Measurements from ENCODE around the gene CHFR. TPM values are rescaled to one million over a fixed set of nuclear protein-coding genes. Genes with fewer than 3 reads are reported as not detected.
"Not testable (repeated sequence)": the region's sequence is repeated elsewhere in the genome, so short reads cannot be mapped to it uniquely, and the experiment has no call there.

Gene CHFR
- total and polyA plus RNA-seq, 8 donors = 14.7 to 107 (median 59.2) TPM

GRCh38 chr12:132809391-132809790 is 78.0 kb downstream of the CHFR start:
- peak in 2 of 7 experiments; percentile 9 to 22 for TF ChIP-seq CTCF (IDR thresholded peaks at IDR 0.05)
- intact Hi-C loops (cut with DNase I; ENCODE audit: low total_unique reads); H3K27me3 ChIP-seq; H3K4me3 ChIP-seq; H3K9me3 ChIP-seq; H3K27ac ChIP-seq; H3K4me1 ChIP-seq: not testable (repeated sequence)
- DNase-seq = peak in 1 of 2 donors; percentile 20
- 76 to 83% (median 77%) methylated on average over 7 to 13 of the region's 13 CpGs for WGBS, 5 donors
- H3K36me3 ChIP-seq = peaks cover 75 to 98% (median 94%) of the 10 kb centered on the region in 4 donors

- no peak for DNase-seq
- no peaks in the 10 kb centered on the region for H3K27me3 ChIP-seq
- no peaks in the 10 kb centered on the region for H3K9me3 ChIP-seq
- no peak overlapping the region for H3K4me3 ChIP-seq
- no peak overlapping the region for H3K27ac ChIP-seq
- H3K4me1 ChIP-seq = no peaks in the 10 kb centered on the region
- 80 to 86% (median 81%) methylated on average over 11 to 25 of the region's 25 CpGs for WGBS, 5 donors
- no peak for TF ChIP-seq EP300 (IDR thresholded peaks at IDR 0.05)
- TF ChIP-seq CTCF (IDR thresholded peaks at IDR 0.05) = no peak
- TF ChIP-seq POLR2AphosphoS5 (IDR thresholded peaks at IDR 0.05) = no peak
- TF ChIP-seq POLR2A (IDR thresholded peaks at IDR 0.05) = no peak
- peaks cover 77 to 98% (median 94%) of the 10 kb centered on the region in 4 donors for H3K36me3 ChIP-seq
- intact Hi-C loops (cut with DNase I; ENCODE audit: low total_unique reads) = no loop called here
Observed at GRCh38 chr12:132807295-132808092, 79.9 kb downstream of the CHFR start.

DNA sequence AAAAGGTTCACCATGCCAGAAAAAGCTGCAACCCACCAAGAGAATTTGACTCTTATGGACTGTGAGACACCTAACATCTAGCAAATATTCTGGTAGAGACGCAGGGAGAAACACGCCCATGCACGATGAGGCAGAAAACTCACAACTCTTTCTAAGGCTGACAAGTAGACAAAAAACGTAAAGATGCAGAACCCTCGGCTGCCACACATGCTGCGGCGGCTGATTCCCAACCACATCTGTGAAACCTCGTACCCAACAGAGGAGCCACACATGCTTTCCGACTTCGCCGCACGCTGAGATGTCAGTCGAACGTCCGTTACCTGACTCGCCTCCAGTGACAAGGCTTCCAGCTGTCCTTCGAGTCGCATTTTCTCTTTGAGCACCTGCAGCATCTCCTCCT is 80.5 kb downstream of the CHFR start:
- peaks cover 78 to 98% (median 94%) of the 10 kb centered on the region in 4 donors for H3K36me3 ChIP-seq
- DNase-seq = no peak
- WGBS, 5 donors = 89 to 91% (median 91%) methylated on average over 18 of the region's 18 CpGs
- no peaks in the 10 kb centered on the region for H3K27me3 ChIP-seq
- TF ChIP-seq POLR2A (IDR thresholded peaks at IDR 0.05) (no peak), POLR2AphosphoS5 (IDR thresholded peaks at IDR 0.05) (no peak), EP300 (IDR thresholded peaks at IDR 0.05) (no peak), CTCF (IDR thresholded peaks at IDR 0.05) (no peak)
- H3K9me3 ChIP-seq = no peaks in the 10 kb centered on the region
- no peak overlapping the region for H3K27ac ChIP-seq
- intact Hi-C loops (cut with DNase I; ENCODE audit: low total_unique reads) = no loop called here
- no peak overlapping the region for H3K4me3 ChIP-seq
- no peaks in the 10 kb centered on the region for H3K4me1 ChIP-seq

DNA sequence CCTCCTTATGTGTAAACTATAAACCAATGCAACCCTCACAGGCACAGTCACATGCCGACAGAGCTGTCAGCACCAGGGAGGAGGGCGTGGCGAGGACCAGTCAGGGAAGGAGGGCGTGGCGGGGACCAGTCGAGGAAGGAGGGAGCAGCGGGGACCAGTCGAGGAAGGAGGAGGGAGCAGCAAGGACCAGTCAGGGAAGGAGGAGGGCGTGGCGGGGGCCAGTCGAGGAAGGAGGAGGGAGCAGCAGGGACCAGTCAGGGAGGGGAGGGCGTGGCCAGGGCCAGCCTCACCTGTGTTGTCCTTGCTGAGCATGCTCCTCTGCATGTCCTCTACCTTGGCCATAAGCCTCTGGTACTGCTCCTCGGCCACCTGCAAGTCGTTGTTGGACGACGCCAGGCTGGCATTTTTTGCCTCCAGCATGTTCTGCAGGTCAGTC is 83.0 kb downstream of the CHFR start:
- Histone ChIP-seq H3K27ac (peak overlapping the region in 1 of 5 donors; percentile 63), H3K4me3 (no peak overlapping the region), H3K9me3 (no peaks in the 10 kb centered on the region), H3K36me3 (peaks cover 86 to 98% (median 97%) of the 10 kb centered on the region in 4 donors), H3K4me1 (no peaks in the 10 kb centered on the region), H3K27me3 (no peaks in the 10 kb centered on the region)
- intact Hi-C loops (cut with DNase I; ENCODE audit: low total_unique reads) = no loop called here
- 57 to 72% (median 65%) methylated on average over 12 to 16 of the region's 16 CpGs for WGBS, 5 donors
- no peak for TF ChIP-seq CTCF (IDR thresholded peaks at IDR 0.05)
- TF ChIP-seq POLR2A (IDR thresholded peaks at IDR 0.05) = no peak
- no peak for TF ChIP-seq EP300 (IDR thresholded peaks at IDR 0.05)
- TF ChIP-seq POLR2AphosphoS5 (IDR thresholded peaks at IDR 0.05) = no peak
- peak; percentile 68 to 79 for DNase-seq

Data from stomach (tissue), 9 donors.